DMS 273 treated with DMSO at 0.1 percent for 48 hours (cell line): Measurements from ENCODE around the gene SUGP1.
"Not testable (repeated sequence)": the region's sequence is repeated elsewhere in the genome, so short reads cannot be mapped to it uniquely, and the experiment has no call there.

Source experiments
- DNase-seq: peaks from one replicate; lab custom pipeline; 2025; lab: John Stamatoyannopoulos, UW

Gene SUGP1

DNA sequence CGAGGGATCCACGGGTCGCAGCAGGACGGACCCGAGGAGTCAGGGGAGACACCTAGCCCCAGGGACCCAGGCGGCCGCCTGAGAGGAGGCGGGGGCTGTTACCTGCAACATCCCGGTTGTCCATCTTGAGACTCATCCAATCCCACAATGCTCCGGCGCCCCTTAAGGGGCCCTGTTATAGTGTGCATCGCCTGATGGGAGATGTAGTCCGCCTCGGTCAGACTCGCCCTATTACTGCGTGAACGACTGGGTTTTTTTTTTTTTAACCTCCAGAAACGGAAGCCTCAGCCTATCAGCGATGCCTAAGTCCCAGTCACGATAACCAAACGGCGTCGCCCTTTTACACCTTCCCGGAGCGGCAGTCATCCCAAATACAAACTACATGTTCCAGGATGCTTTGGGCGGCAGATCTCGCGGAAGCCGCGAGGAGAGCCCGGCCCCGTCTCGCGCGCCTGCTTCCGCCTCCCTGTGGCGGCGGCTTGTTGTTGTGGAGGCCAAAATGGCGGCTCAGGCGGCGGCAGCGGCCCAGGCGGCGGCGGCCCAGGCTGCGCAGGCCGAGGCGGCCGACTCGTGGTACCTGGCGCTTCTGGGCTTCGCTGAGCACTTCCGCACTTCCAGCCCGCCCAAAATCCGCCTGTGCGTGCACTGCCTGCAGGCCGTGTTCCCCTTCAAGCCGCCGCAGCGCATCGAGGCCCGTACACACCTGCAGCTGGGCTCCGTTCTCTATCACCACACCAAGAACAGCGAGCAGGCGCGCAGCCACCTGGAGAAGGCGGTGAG, at the start of gene SUGP1, which contains the start of gene MAU2:
Gene SUGP1, minus strand, starts transcription at position 149 of the 780 bp plus-strand sequence. Its CDS starts 13 bp downstream, at position 136.
Gene MAU2, plus strand, starts transcription at position 469 of the 780 bp plus-strand sequence. Its CDS starts 31 bp downstream, at position 500.
- peak; percentile 97 for DNase-seq

- DNase-seq, result no peak
These were observed 47.8 kb upstream of the SUGP1 start for GRCh38 chr19:19368087-19368486.

- no peak for DNase-seq
These were observed 46.4 kb upstream of the SUGP1 start for GRCh38 chr19:19366434-19367396.

GRCh38 chr19:19362075-19362474, 41.8 kb upstream of the SUGP1 start:
- DNase-seq, result no peak

GRCh38 chr19:19361075-19361594, 40.8 kb upstream of the SUGP1 start:
- DNase-seq, result peak; percentile 76

GRCh38 chr19:19356901-19357566, 36.7 kb upstream of the SUGP1 start:
- DNase-seq, result no peak

DNA sequence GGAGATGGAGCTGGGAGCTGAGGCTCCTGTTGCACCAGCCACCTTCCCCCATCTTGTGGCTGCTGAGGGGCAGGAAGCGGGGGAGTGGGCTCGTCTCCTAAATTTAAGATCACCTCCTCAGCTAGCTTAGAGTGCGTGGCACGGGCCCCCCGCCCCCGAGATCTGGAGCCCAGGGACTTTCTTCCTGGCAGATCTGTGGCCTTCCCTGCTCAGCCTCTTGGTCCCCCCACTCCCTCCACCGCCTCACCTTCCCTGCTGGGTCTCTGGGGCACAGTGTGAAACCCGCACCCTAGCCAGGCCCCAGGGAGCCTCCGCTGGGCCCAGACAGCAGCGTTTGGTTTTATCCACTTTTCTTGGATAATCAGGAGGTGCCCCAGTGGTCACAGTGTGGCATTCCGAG, 36.2 kb upstream of the SUGP1 start:
- no peak for DNase-seq

- DNase-seq, result no peak
These were observed 35.4 kb upstream of the SUGP1 start for GRCh38 chr19:19355606-19356139.

DNA sequence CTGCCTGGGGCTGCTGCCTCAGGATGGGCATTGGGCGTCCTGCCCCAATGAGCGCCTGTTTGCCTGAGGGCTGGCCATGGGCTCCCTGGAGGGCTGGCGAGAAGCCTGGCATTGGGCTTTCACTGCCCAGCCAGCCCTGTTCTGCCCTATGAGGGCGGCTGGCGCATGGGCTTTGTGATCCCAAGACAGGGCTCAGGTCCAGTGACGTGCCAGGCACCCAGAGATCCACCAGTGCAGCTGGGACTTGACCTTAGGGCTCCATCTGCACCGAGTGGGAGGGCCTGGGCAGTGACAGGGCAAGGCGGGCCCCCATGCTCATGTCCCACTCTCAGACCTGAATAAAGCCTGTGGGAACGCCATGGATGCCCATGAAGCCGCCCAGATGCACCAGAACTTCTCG, 34.6 kb upstream of the SUGP1 start:
- no peak for DNase-seq

DNA sequence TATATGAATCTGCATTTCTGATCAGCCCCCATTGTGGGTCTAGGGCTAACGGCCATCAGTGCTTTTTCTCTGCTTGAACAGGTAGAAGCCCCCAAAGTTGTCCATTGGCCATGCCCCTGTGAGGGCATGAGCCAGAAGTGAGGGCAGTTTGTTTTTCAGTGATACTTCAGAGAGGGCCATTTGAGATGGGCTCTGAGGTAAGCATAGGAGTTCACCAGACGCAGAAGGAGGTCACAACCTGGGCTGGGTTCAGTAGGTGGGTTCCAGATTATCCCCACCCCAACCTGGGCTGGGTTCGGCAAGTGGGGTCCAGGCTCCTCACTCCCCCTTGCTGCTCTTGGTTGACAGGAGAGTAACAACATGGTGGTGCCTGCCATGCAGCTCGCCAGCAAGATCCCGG, 33.7 kb upstream of the SUGP1 start:
- DNase-seq, result no peak

DNA sequence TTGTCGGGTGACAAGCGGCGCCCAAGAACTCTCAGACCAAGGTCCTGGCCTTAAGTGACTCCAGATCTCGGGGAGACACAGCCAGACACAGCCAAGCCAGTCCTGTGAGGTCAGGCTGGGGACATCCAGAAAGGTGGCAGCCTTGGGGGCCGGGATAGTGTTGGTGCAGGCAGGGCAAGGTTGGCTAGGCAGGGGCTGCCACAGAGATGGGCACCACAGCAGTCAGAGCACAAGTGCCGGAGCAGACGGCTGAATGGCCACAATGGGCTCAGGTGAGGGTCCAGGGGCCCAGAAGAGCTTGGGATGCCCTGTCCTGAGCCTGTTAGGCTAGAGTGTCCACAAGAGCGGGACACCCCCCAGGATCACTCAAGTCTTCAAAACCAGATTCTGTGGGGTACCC, 32.5 kb upstream of the SUGP1 start:
- no peak for DNase-seq

GRCh38 chr19:19350756-19351155, 30.4 kb upstream of the SUGP1 start:
- DNase-seq, result not testable (repeated sequence)

DNA sequence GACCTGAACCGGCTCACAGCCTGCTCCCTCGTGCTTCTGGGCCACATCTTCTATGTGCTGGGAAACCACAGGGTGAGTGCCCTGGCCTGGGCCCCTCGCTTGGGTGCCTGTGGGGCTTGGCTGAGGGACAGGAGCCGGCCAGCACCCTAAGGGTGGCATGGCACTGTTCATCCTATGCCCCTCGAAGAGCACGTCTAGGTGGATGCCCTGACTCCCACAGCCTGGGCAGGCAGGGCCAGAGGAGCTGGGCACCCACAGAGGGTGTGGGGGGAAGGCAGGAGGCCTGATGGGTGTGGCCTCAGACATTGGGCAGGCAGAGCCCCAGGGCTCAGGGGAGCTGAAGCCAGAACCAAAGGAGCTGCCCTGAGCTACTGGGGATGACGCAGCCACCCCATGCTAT, 29.1 kb upstream of the SUGP1 start:
- DNase-seq, result no peak

DNA sequence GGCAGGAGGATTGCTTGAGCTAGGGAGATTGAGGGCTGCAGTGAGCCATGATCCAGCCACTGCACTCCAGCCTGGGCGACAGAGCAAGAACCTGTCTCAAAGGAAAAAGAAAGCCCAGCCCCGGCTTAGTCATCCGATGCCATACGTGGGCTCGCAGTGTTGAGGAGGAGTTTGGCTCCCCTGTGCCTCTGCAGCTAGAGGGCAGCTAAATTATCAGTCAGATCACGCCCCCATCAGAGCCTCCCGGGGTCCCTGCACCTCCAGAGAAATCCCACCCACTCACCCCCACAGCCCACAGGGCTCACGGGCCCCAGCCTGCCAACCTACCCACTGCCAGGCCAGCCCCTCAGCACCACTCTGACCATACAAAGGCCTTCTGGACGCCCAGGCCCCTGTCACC, 28.0 kb upstream of the SUGP1 start:
- DNase-seq, result no peak

DNA sequence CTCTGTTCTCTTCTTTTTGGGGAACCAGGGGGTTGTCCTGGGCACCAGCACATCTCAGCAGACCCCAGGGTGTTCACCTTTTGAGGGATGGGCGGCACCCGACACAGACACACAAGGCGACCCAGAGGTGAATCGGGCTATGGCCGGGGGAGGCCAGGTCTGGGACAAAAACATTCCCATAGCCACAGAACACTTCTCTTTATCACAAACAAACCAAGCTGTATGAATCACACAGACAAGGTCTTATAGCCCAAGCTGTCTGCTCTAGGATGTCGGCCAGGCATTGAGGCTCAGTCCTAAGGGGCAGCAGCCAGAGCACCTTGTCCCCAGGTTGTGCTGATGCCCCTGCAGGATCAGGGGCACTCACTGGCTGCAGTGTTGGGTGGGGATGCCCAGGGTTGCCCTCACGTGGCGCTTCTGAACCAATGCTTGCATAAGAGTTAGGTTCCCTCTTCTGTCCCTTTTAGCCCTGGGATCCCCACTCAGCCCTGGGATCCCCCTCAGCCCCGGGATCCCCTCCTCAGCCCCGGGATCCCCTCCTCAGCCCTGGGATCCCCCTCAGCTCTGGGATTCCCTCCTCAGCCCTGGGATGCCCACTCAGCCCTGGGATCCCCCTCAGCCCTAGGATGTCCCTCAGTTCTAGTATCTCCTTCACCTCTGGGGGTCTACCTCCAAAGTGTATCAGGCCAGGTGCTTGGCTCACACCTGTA, 27.2 kb upstream of the SUGP1 start:
- DNase-seq, result no peak

- no peak for DNase-seq
These were observed 25.7 kb upstream of the SUGP1 start for GRCh38 chr19:19345970-19346369.

DNA sequence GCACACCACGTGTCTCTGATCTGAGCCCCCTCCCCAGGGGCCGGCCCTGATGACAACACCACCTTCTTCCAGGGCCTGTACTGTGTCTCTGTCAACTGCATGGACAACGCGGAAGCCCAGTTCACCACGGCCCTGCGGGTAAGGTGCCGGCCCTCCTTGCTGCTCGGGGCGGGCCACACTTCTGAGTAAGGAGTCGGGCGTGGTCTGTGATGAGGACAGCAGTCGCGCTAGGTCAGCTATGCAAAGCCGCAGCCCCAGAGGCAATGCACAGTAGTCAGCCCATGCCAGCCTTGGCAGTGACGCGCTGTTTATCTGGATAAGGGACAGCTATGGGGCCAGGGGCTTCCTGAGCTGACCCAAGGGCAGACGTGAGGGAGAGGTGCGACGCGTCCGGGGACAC, 24.9 kb upstream of the SUGP1 start:
- no peak for DNase-seq

GRCh38 chr19:19343762-19344161, 23.5 kb upstream of the SUGP1 start:
- DNase-seq, result no peak

- no peak for DNase-seq
These were observed 22.7 kb upstream of the SUGP1 start for GRCh38 chr19:19343016-19343362.

- DNase-seq, result no peak
These were observed 22.0 kb upstream of the SUGP1 start for GRCh38 chr19:19342086-19343015.
